ENCODE measurements around the gene THEMIS.
A peak's percentile ranks its signal among the peaks of the same experiment; 100 is the strongest.

Gene THEMIS

GRCh38 chr6:127858727-127859391 is 42.0 kb downstream of the THEMIS start:
- DNase-seq: no peak

GRCh38 chr6:127857051-127857637 is 43.7 kb downstream of the THEMIS start:
- DNase-seq: no peak

- DNase-seq: peak; percentile 24
Observed at GRCh38 chr6:127855542-127856159, 45.2 kb downstream of the THEMIS start.

- no peak for DNase-seq
Observed at GRCh38 chr6:127854009-127854408, 46.8 kb downstream of the THEMIS start.

GRCh38 chr6:127851197-127851596 is 49.7 kb downstream of the THEMIS start:
- peak; percentile 79 for DNase-seq

GRCh38 chr6:127845242-127845641 is 55.6 kb downstream of the THEMIS start:
- DNase-seq: no peak

GRCh38 chr6:127844529-127844928 is 56.3 kb downstream of the THEMIS start:
- no peak for DNase-seq

GRCh38 chr6:127843582-127843981 is 57.3 kb downstream of the THEMIS start:
- no peak for DNase-seq

GRCh38 chr6:127842562-127842961 is 58.3 kb downstream of the THEMIS start:
- DNase-seq: no peak

- DNase-seq: peak; percentile 43
Observed at GRCh38 chr6:127841811-127842210, 59.0 kb downstream of the THEMIS start.

GRCh38 chr6:127834136-127834535 is 66.7 kb downstream of the THEMIS start:
- peak; percentile 13 for DNase-seq

GRCh38 chr6:127833336-127833735 is 67.5 kb downstream of the THEMIS start:
- peak; percentile 64 for DNase-seq

- peak; percentile 8 for DNase-seq
Observed at GRCh38 chr6:127832381-127832780, 68.5 kb downstream of the THEMIS start.

- peak; percentile 27 for DNase-seq
Observed at GRCh38 chr6:127824061-127824460, 76.8 kb downstream of the THEMIS start.

GRCh38 chr6:127821431-127821830 is 79.4 kb downstream of the THEMIS start:
- DNase-seq: no peak

- DNase-seq: no peak
Observed at GRCh38 chr6:127818149-127818548, 82.7 kb downstream of the THEMIS start.

GRCh38 chr6:127816643-127817042 is 84.2 kb downstream of the THEMIS start:
- DNase-seq: no peak

GRCh38 chr6:127813699-127814027 is 87.2 kb downstream of the THEMIS start:
- no peak for DNase-seq

- DNase-seq: no peak
Observed at GRCh38 chr6:127812985-127813698, 87.7 kb downstream of the THEMIS start.

- DNase-seq: no peak
Observed at GRCh38 chr6:127811900-127812570, 88.8 kb downstream of the THEMIS start.

GRCh38 chr6:127807806-127808517 is 92.9 kb downstream of the THEMIS start:
- DNase-seq: no peak

GRCh38 chr6:127796713-127797112 is 104.1 kb downstream of the THEMIS start:
- no peak for DNase-seq

- DNase-seq: no peak
Observed at GRCh38 chr6:127794405-127794804, 106.5 kb downstream of the THEMIS start.

Measured in fibroblast of upper back skin (primary cell).